ENCODE measurements around the gene PRB2. TPM values are rescaled to one million over a fixed set of nuclear protein-coding genes. Genes with fewer than 3 reads are reported as not detected.
"Not testable (repeated sequence)": the region's sequence is repeated elsewhere in the genome, so short reads cannot be mapped to it uniquely, and the experiment has no call there.

PRB2 gene
- total RNA-seq, 1 donor from 2014 or later = not detected

GRCh38 chr12:11412731-11413130 is 17.4 kb upstream of the PRB2 start:
- H3K9me3 Mint-ChIP-seq (ENCODE audit: unreplicated experiment) = no peaks in the 10 kb centered on the region
- DNase-seq = no peak
- no peak for TF ChIP-seq CTCF (IDR thresholded peaks at IDR 0.05; ENCODE audit: partially characterized antibody, unreplicated experiment)
- no peak overlapping the region for H3K27ac Mint-ChIP-seq (ENCODE audit: unreplicated experiment)
- H3K36me3 Mint-ChIP-seq (ENCODE audit: unreplicated experiment) = no peaks in the 10 kb centered on the region
- H3K27me3 Mint-ChIP-seq (ENCODE audit: unreplicated experiment) = peaks cover 2% of the 10 kb centered on the region
- no peak overlapping the region for H3K4me3 Mint-ChIP-seq (ENCODE audit: unreplicated experiment)
- H3K4me1 Mint-ChIP-seq (ENCODE audit: low read depth, unreplicated experiment) = no peaks in the 10 kb centered on the region

- Mint-ChIP-seq H3K9me3 (ENCODE audit: unreplicated experiment) (no peaks in the 10 kb centered on the region), H3K27me3 (ENCODE audit: unreplicated experiment) (peaks cover 2% of the 10 kb centered on the region), H3K36me3 (ENCODE audit: unreplicated experiment) (no peaks in the 10 kb centered on the region), H3K27ac (ENCODE audit: unreplicated experiment) (no peak overlapping the region), H3K4me3 (ENCODE audit: unreplicated experiment) (no peak overlapping the region), H3K4me1 (ENCODE audit: low read depth, unreplicated experiment) (no peaks in the 10 kb centered on the region)
- no peak for TF ChIP-seq CTCF (IDR thresholded peaks at IDR 0.05; ENCODE audit: partially characterized antibody, unreplicated experiment)
- DNase-seq = no peak
These were observed 12.7 kb upstream of the PRB2 start for GRCh38 chr12:11408096-11408495.

GRCh38 chr12:11397366-11397765 is 2.0 kb upstream of the PRB2 start:
- DNase-seq = no peak
- no peak for TF ChIP-seq CTCF (IDR thresholded peaks at IDR 0.05; ENCODE audit: partially characterized antibody, unreplicated experiment)
- H3K9me3 Mint-ChIP-seq (ENCODE audit: unreplicated experiment) = no peaks in the 10 kb centered on the region
- no peaks in the 10 kb centered on the region for H3K4me1 Mint-ChIP-seq (ENCODE audit: low read depth, unreplicated experiment)
- H3K27me3 Mint-ChIP-seq (ENCODE audit: unreplicated experiment) = no peaks in the 10 kb centered on the region
- no peak overlapping the region for H3K27ac Mint-ChIP-seq (ENCODE audit: unreplicated experiment)
- H3K4me3 Mint-ChIP-seq (ENCODE audit: unreplicated experiment) = no peak overlapping the region
- H3K36me3 Mint-ChIP-seq (ENCODE audit: unreplicated experiment) = no peaks in the 10 kb centered on the region

GRCh38 chr12:11391456-11391855 is 3.9 kb downstream of the PRB2 start:
- H3K4me1 Mint-ChIP-seq (ENCODE audit: low read depth, unreplicated experiment); H3K36me3 Mint-ChIP-seq (ENCODE audit: unreplicated experiment); H3K27ac Mint-ChIP-seq (ENCODE audit: unreplicated experiment); H3K4me3 Mint-ChIP-seq (ENCODE audit: unreplicated experiment); H3K9me3 Mint-ChIP-seq (ENCODE audit: unreplicated experiment); DNase-seq; H3K27me3 Mint-ChIP-seq (ENCODE audit: unreplicated experiment): not testable (repeated sequence)

- H3K27ac Mint-ChIP-seq (ENCODE audit: unreplicated experiment); H3K4me3 Mint-ChIP-seq (ENCODE audit: unreplicated experiment); H3K36me3 Mint-ChIP-seq (ENCODE audit: unreplicated experiment); DNase-seq; H3K4me1 Mint-ChIP-seq (ENCODE audit: low read depth, unreplicated experiment); H3K9me3 Mint-ChIP-seq (ENCODE audit: unreplicated experiment); H3K27me3 Mint-ChIP-seq (ENCODE audit: unreplicated experiment): not testable (repeated sequence)
These were observed 17.9 kb downstream of the PRB2 start for GRCh38 chr12:11377420-11377819.

GRCh38 chr12:11361151-11361550 is 34.2 kb downstream of the PRB2 start:
- DNase-seq = no peak
- Mint-ChIP-seq H3K9me3 (ENCODE audit: unreplicated experiment) (no peaks in the 10 kb centered on the region), H3K27me3 (ENCODE audit: unreplicated experiment) (no peaks in the 10 kb centered on the region), H3K36me3 (ENCODE audit: unreplicated experiment) (no peaks in the 10 kb centered on the region), H3K4me3 (ENCODE audit: unreplicated experiment) (no peak overlapping the region), H3K4me1 (ENCODE audit: low read depth, unreplicated experiment) (no peaks in the 10 kb centered on the region), H3K27ac (ENCODE audit: unreplicated experiment) (no peak overlapping the region)
- no peak for TF ChIP-seq CTCF (IDR thresholded peaks at IDR 0.05; ENCODE audit: partially characterized antibody, unreplicated experiment)

- H3K27me3 Mint-ChIP-seq (ENCODE audit: unreplicated experiment); DNase-seq; H3K4me3 Mint-ChIP-seq (ENCODE audit: unreplicated experiment); H3K4me1 Mint-ChIP-seq (ENCODE audit: low read depth, unreplicated experiment); H3K36me3 Mint-ChIP-seq (ENCODE audit: unreplicated experiment); H3K9me3 Mint-ChIP-seq (ENCODE audit: unreplicated experiment); H3K27ac Mint-ChIP-seq (ENCODE audit: unreplicated experiment): not testable (repeated sequence)
These were observed 35.0 kb downstream of the PRB2 start for GRCh38 chr12:11360205-11360883.

GRCh38 chr12:11351736-11352135 is 43.6 kb downstream of the PRB2 start:
- not testable (repeated sequence) for H3K4me1 Mint-ChIP-seq (ENCODE audit: low read depth, unreplicated experiment); H3K27me3 Mint-ChIP-seq (ENCODE audit: unreplicated experiment); H3K9me3 Mint-ChIP-seq (ENCODE audit: unreplicated experiment); DNase-seq; H3K27ac Mint-ChIP-seq (ENCODE audit: unreplicated experiment); H3K36me3 Mint-ChIP-seq (ENCODE audit: unreplicated experiment); H3K4me3 Mint-ChIP-seq (ENCODE audit: unreplicated experiment)
